Neural crest cell (in vitro differentiated cells): Measurements from ENCODE around the gene KIDINS220. TPM values are rescaled to one million over a fixed set of nuclear protein-coding genes. Genes with fewer than 3 reads are reported as not detected.

Experiments used
- DNase-seq: peaks from one replicate; pipeline ENCODE4 v3.0.0; 2021; ENCODE audit warnings: low read depth, mixed read lengths, low spot score
- H3K27ac Mint-ChIP-seq: one replicate; pipeline ENCODE4 v1.8.0; 2021; ENCODE audit warnings: mild to moderate bottlenecking, mixed read lengths; ENCODE audit not compliant: unreplicated experiment
- H3K27me3 Mint-ChIP-seq: 2 replicates; pipeline ENCODE4 v1.8.0; 2021; ENCODE audit warnings: low read depth, mild to moderate bottlenecking, mixed read lengths
- H3K36me3 Mint-ChIP-seq: 2 replicates; pipeline ENCODE4 v1.8.0; 2021; ENCODE audit warnings: low read depth, mild to moderate bottlenecking, mixed read lengths
- H3K4me1 Mint-ChIP-seq: 2 replicates; pipeline ENCODE4 v1.8.0; 2021; ENCODE audit warnings: mixed read lengths
- H3K4me3 Mint-ChIP-seq: one replicate; pipeline ENCODE4 v1.8.0; 2021; ENCODE audit warnings: mild to moderate bottlenecking, mixed read lengths
- H3K9me3 Mint-ChIP-seq: 2 replicates; pipeline ENCODE4 v1.8.0; 2021; ENCODE audit warnings: mixed read lengths
- total RNA-seq: library from RNA; stranded (reverse); gene quantifications from 2 replicates; pipeline ENCODE4 v1.2.1, GENCODE V29; 2021
- TF ChIP-seq, protein P1 (sequence below): fragments of 200-600 bp; sonication (generic); conservative IDR thresholded peaks from 2 replicates; pipeline ENCODE4 v1.5.0; 2021; ENCODE audit warnings: antibody characterized with exemption, mild to moderate bottlenecking

KIDINS220 gene
- total RNA-seq, 1 donor from 2014 or later, result 61.1 TPM

DNA sequence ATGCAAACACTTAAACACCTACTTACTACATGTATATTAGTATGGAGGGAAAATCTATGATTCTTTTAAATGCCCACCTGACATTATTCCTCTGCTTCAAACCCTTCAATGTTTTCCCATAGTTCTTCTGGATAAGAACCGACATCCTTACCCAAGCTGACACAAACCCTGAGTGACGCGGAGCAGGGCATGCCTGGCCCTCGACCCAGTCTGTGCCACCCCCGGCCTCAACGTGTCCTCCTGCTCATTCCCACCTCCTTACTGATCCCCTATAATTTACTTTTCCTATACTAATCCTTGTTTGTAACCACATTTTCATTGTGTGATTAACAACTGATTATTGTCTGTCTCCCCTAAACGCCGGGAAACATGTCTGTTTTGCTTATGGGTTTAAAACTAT lies 17.5 kb downstream of the KIDINS220 start:
- Mint-ChIP-seq H3K9me3 (no peaks in the 10 kb centered on the region), H3K36me3 (peaks cover 7% of the 10 kb centered on the region), H3K4me3 (no peak overlapping the region), H3K27me3 (no peaks in the 10 kb centered on the region), H3K27ac (no peak overlapping the region), H3K4me1 (no peaks in the 10 kb centered on the region)
- no peak for DNase-seq
- TF ChIP-seq, protein P1, sequence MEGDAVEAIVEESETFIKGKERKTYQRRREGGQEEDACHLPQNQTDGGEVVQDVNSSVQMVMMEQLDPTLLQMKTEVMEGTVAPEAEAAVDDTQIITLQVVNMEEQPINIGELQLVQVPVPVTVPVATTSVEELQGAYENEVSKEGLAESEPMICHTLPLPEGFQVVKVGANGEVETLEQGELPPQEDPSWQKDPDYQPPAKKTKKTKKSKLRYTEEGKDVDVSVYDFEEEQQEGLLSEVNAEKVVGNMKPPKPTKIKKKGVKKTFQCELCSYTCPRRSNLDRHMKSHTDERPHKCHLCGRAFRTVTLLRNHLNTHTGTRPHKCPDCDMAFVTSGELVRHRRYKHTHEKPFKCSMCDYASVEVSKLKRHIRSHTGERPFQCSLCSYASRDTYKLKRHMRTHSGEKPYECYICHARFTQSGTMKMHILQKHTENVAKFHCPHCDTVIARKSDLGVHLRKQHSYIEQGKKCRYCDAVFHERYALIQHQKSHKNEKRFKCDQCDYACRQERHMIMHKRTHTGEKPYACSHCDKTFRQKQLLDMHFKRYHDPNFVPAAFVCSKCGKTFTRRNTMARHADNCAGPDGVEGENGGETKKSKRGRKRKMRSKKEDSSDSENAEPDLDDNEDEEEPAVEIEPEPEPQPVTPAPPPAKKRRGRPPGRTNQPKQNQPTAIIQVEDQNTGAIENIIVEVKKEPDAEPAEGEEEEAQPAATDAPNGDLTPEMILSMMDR, result no peak

DNA sequence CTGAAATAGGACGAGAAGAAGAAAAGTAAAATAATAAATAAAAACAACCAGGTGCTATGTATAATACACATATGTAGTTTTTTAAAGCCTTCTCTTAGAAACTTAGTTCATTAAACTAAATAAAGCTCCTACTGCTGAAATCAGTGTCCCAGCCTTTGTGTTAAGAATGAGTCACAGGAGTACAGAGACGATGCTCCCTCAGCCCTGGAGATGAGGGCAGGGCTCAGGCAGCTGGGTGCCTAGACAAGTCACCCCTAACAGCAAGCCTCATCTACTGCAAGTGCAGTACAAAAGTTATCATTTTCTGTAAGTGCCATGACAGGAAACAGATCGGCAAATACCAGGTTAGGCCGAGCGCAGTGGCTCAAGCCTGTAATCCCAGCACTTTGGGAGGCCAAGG lies 18.2 kb downstream of the KIDINS220 start:
- Mint-ChIP-seq H3K4me1 (no peaks in the 10 kb centered on the region), H3K4me3 (no peak overlapping the region), H3K36me3 (peaks cover 6% of the 10 kb centered on the region), H3K9me3 (no peaks in the 10 kb centered on the region), H3K27me3 (no peaks in the 10 kb centered on the region), H3K27ac (peak overlapping the region; percentile 83)
- TF ChIP-seq, protein P1, result no peak
- no peak for DNase-seq

DNA sequence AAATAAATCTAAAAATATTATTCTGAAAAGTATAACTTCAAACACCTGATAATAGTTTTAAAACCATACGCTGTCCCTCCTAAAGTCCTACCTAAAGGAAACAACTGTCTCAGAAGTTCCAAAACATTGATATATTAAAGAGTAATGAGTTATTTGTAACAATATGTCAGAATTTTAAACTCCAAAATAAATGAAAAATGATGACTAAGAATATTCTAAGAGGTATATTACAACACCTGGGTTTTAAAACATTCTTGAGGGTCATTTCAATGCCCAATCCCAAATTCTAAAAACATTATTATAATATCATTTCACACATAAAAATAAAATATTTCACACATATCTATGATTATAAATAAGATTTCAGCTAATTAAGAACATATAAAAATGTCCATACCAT lies 20.2 kb downstream of the KIDINS220 start:
- H3K4me1 Mint-ChIP-seq, result no peaks in the 10 kb centered on the region
- H3K4me3 Mint-ChIP-seq, result no peak overlapping the region
- no peaks in the 10 kb centered on the region for H3K9me3 Mint-ChIP-seq
- no peaks in the 10 kb centered on the region for H3K27me3 Mint-ChIP-seq
- DNase-seq, result no peak
- TF ChIP-seq, protein P1, result no peak
- no peak overlapping the region for H3K27ac Mint-ChIP-seq
- H3K36me3 Mint-ChIP-seq, result peaks cover 6% of the 10 kb centered on the region

DNA sequence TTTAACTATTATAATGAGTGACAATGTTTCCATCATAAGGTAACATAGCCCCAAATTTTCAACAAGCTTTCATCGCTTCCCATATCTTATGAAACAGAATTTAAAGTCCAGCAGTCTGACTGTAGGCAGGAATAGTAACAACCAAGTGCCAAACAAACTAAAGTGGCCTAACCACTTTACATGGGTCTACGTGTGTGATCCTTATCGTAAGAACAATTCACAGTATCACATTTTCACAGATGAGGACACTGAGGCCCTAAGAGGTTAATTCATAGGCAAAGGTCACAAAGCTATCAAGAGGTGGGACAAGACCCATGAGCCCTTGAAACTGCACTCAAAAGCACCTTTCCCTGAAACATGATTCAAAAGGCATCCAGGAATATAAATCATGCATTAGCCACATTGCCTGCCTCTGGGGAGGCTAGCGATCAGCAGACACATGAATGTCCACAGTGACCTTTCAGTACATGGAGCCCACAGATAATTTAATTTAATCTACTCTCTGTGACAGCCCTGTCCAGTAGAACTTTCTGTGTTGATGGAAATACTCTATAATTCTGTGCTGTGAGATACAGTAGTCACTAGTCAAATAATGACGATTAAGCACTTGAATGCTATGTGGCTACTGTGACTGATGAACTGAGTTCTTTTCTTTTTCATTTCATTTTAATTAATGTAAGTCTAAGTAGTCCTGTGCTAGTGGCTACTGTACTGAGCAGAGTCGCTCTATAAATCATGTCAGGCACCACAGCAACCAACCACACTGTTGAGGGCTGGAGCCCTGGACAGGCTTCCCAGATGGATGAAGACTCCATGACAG lies 30.3 kb downstream of the KIDINS220 start:
- no peaks in the 10 kb centered on the region for H3K27me3 Mint-ChIP-seq
- H3K4me3 Mint-ChIP-seq, result no peak overlapping the region
- peaks cover 24% of the 10 kb centered on the region for H3K36me3 Mint-ChIP-seq
- DNase-seq, result no peak
- peaks cover 3% of the 10 kb centered on the region for H3K4me1 Mint-ChIP-seq
- TF ChIP-seq, protein P1, result no peak
- H3K27ac Mint-ChIP-seq, result no peak overlapping the region
- no peaks in the 10 kb centered on the region for H3K9me3 Mint-ChIP-seq

DNA sequence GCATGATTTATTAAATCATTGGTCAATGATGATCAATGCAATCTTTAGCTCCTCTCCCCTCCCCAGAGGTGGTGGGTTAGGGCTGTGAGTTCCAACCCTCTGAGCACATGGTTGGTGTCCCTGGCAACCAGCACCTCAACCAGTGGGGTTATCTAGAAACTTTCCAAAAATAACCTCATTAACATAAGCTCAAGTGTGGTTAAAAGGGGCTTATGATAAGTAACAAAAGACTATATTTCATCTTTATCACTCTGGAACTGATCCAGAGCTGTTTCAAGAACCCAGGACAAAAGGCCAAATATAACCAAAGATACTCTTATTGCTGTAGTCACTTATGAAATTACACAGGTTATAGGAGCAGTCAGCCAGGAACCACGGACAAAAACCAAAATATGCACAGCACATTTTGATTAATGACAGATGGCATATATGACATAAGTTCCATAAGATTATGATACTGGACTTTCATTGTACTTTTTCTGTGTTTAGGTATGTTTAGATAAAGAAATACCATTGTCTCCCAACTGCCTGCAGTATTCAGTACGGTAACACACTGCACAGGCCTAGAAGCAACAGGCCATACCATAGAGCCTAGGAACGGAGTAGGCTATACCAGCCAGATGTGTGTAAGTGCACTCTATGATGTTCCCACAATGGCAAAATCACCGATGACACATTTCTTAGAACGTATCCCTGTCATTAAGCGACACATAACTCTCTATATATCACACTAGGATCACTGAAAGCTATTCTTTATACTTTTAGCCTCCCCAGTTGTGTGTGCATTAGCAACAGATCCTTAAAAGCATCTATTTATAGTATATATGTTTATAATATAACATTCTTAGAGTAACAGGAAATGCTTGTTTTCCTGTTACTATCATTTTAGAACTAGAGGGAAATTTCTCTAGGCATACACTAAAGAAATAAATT lies 31.9 kb downstream of the KIDINS220 start:
- no peaks in the 10 kb centered on the region for H3K9me3 Mint-ChIP-seq
- no peak overlapping the region for H3K27ac Mint-ChIP-seq
- H3K36me3 Mint-ChIP-seq, result peaks cover 25% of the 10 kb centered on the region
- TF ChIP-seq, protein P1, result no peak
- H3K4me1 Mint-ChIP-seq, result peaks cover 7% of the 10 kb centered on the region
- no peak overlapping the region for H3K4me3 Mint-ChIP-seq
- DNase-seq, result no peak
- no peaks in the 10 kb centered on the region for H3K27me3 Mint-ChIP-seq
